ENCODE results near the gene GLOD5.

- TF ChIP-seq ZNF565 (CRISPR knock-in tag; conservative IDR thresholded peaks at IDR 0.05; ENCODE audit: low read depth) (no peak), POU6F1 (CRISPR knock-in tag; IDR thresholded peaks at IDR 0.05; ENCODE audit: borderline replicate concordance, low read depth) (no peak), ARNTL (CRISPR knock-in tag; IDR thresholded peaks at IDR 0.05; ENCODE audit: borderline replicate concordance, low read depth) (no peak), PATZ1 (CRISPR knock-in tag; IDR thresholded peaks at IDR 0.05; ENCODE audit: borderline replicate concordance) (no peak), RARB (CRISPR knock-in tag; IDR thresholded peaks at IDR 0.05) (no peak), ZFP3 (CRISPR knock-in tag; IDR thresholded peaks at IDR 0.05) (no peak), ZC3H10 (CRISPR knock-in tag; IDR thresholded peaks at IDR 0.05) (no peak), CSDC2 (CRISPR knock-in tag; IDR thresholded peaks at IDR 0.05) (no peak)
These were observed 33.5 kb downstream of the GLOD5 start for GRCh38 chrX:48794911-48795515.
